Thoracic aorta (tissue), 2 donors: ENCODE results near the gene PSD2. TPM values are rescaled to one million over a fixed set of nuclear protein-coding genes. Genes with fewer than 3 reads are reported as not detected.

Source experiments
- ATAC-seq: fragments of 150-250 bp; one replicate; pipeline ENCODE4 v1.8.0; 2017; ENCODE audit warnings: low read depth; ENCODE audit not compliant: insufficient number of reproducible peaks, low FRiP score
- DNase-seq: peaks from one replicate; pipeline ENCODE4 v3.0.0-alpha.2; 2020; ENCODE audit warnings: low spot score
- H3K27ac ChIP-seq, 2 donors: fragments of 200-600 bp; sonication (generic); 1 replicate in 1 of 2; 2 replicates in 1 of 2; pipeline ENCODE4 v1.5.1; 2016; ENCODE audit warnings: mild to moderate bottlenecking in 2 of 2, moderate library complexity in 2 of 2
- H3K27me3 ChIP-seq: fragments of 200-600 bp; sonication (generic); replicated peaks from 2 replicates; pipeline ENCODE4 v1.6.0; 2016; ENCODE audit warnings: mild to moderate bottlenecking; ENCODE audit not compliant: insufficient read depth
- H3K36me3 ChIP-seq: fragments of 200-600 bp; sonication (generic); one replicate; pipeline ENCODE4 v1.5.1; 2016
- H3K4me1 ChIP-seq, 2 donors: fragments of 200-600 bp; sonication (generic); 1 replicate in 1 of 2; 2 replicates in 1 of 2; pipeline versions ENCODE4 v1.5.1 to v1.6.0; 2016; ENCODE audit warnings: low read depth in 2 of 2, mild to moderate bottlenecking in 1 of 2; ENCODE audit not compliant: control insufficient read depth in 1 of 2
- H3K4me3 ChIP-seq: fragments of 200-600 bp; sonication (generic); 2 replicates; pipeline ENCODE4 v1.5.1; 2016; ENCODE audit warnings: mild to moderate bottlenecking
- H3K9me3 ChIP-seq: fragments of 200-600 bp; sonication (generic); 2 replicates; pipeline ENCODE4 v1.5.1; 2016
- total RNA-seq, 2 donors: library from RNA; depleted of rRNA; stranded (reverse); fragments of >200 nt; gene quantifications; one replicate each; pipeline versions ENCODE4 v1.1.0 to v1.2.3, GENCODE V29; 2016
- TF ChIP-seq, protein P1 (sequence below): fragments of 200-600 bp; sonication (generic); IDR thresholded peaks from one replicate; pipeline ENCODE4 v1.5.1; 2019; ENCODE audit warnings: antibody characterized with exemption

The PSD2 gene
- total RNA-seq, 2 donors from 2014 or later, result 0.14 to 0.41 TPM

- H3K4me1 ChIP-seq, result no peaks in the 10 kb centered on the region
- DNase-seq (no peak), ATAC-seq (no peak)
- H3K36me3 ChIP-seq, result no peaks in the 10 kb centered on the region
- no peak overlapping the region for H3K4me3 ChIP-seq
- H3K27ac ChIP-seq, result no peak overlapping the region
- H3K27me3 ChIP-seq, result no peaks in the 10 kb centered on the region
- H3K9me3 ChIP-seq, result no peaks in the 10 kb centered on the region
- TF ChIP-seq, protein P1, sequence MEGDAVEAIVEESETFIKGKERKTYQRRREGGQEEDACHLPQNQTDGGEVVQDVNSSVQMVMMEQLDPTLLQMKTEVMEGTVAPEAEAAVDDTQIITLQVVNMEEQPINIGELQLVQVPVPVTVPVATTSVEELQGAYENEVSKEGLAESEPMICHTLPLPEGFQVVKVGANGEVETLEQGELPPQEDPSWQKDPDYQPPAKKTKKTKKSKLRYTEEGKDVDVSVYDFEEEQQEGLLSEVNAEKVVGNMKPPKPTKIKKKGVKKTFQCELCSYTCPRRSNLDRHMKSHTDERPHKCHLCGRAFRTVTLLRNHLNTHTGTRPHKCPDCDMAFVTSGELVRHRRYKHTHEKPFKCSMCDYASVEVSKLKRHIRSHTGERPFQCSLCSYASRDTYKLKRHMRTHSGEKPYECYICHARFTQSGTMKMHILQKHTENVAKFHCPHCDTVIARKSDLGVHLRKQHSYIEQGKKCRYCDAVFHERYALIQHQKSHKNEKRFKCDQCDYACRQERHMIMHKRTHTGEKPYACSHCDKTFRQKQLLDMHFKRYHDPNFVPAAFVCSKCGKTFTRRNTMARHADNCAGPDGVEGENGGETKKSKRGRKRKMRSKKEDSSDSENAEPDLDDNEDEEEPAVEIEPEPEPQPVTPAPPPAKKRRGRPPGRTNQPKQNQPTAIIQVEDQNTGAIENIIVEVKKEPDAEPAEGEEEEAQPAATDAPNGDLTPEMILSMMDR, result no peak
These were observed 44.3 kb downstream of the PSD2 start for GRCh38 chr5:139839918-139840317.

DNA sequence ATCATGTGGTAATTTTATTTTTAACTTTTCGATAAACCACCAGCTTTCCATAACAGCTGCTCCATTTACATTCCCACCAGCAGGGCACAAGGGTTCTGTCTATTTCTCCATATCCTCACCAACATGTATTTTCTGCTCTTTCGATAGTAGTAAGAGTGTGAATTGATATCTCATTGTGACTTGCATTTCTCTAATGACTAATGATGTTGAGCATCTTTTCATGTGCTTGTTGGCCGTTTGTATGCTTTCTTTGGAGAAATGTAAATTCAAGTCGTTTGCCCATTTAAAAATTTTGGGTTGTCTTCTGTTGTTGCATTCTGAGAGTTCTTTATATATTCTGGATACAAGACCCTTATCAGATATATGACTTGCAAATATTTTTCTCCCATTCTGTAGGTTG is 45.9 kb downstream of the PSD2 start:
- no peak overlapping the region for H3K4me3 ChIP-seq

DNA sequence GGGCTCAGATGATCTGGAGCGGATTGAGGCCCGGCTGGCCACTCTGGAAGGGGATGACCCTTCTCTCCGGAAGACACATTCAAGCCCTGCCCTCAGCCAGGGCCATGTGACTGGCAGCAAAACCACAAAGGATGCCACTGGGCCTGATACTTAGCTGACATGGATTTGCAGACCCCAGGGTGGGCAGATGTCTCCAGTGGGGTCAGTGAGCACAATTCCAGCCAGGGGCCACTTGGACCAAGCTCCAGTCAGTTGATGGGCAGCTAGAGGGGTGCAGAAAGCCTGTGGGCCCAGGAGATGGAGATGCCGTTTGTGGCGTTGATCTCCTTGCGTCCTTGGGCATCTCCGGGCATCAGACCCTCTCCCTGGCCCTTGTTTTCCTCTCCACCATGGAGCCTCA is 46.7 kb downstream of the PSD2 start:
- no peak for ATAC-seq

More for the DNA sequence above, 45.9 kb downstream of the PSD2 start:
- no peaks in the 10 kb centered on the region for H3K36me3 ChIP-seq
- ATAC-seq (no peak), DNase-seq (no peak)
- no peak overlapping the region for H3K27ac ChIP-seq
- H3K4me1 ChIP-seq, result no peaks in the 10 kb centered on the region
- H3K27me3 ChIP-seq, result no peaks in the 10 kb centered on the region
- TF ChIP-seq, protein P1, result no peak
- H3K9me3 ChIP-seq, result no peaks in the 10 kb centered on the region

DNA sequence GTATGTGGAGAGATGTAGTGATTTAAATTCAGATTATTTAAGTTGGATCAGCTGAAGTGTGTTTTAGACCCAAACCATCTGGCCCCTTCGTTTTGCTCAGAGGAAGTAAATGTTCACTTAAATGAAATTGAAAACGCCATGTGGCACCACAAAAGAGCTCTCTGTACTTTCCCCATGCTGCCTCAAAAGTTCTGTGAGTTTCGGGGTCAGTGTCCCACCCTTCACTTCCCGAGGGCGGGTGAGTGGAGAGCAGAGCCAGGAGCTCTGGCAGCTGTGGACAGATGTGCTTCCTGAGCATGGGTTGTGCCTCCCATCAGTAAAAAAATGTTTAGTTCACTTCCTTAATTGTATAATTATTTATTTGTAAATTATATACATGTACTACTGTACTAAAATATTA is 48.4 kb downstream of the PSD2 start:
- Histone ChIP-seq H3K27ac (no peak overlapping the region), H3K4me3 (no peak overlapping the region), H3K9me3 (no peaks in the 10 kb centered on the region), H3K36me3 (no peaks in the 10 kb centered on the region), H3K4me1 (no peaks in the 10 kb centered on the region), H3K27me3 (no peaks in the 10 kb centered on the region)
- TF ChIP-seq, protein P1, result no peak
- ATAC-seq, result no peak
- no peak for DNase-seq

More for the DNA sequence above, 46.7 kb downstream of the PSD2 start:
- Histone ChIP-seq H3K27ac (no peak overlapping the region), H3K36me3 (no peaks in the 10 kb centered on the region), H3K27me3 (no peaks in the 10 kb centered on the region), H3K4me3 (no peak overlapping the region), H3K9me3 (no peaks in the 10 kb centered on the region), H3K4me1 (no peaks in the 10 kb centered on the region)
- no peak for DNase-seq
- TF ChIP-seq, protein P1, result no peak

DNA sequence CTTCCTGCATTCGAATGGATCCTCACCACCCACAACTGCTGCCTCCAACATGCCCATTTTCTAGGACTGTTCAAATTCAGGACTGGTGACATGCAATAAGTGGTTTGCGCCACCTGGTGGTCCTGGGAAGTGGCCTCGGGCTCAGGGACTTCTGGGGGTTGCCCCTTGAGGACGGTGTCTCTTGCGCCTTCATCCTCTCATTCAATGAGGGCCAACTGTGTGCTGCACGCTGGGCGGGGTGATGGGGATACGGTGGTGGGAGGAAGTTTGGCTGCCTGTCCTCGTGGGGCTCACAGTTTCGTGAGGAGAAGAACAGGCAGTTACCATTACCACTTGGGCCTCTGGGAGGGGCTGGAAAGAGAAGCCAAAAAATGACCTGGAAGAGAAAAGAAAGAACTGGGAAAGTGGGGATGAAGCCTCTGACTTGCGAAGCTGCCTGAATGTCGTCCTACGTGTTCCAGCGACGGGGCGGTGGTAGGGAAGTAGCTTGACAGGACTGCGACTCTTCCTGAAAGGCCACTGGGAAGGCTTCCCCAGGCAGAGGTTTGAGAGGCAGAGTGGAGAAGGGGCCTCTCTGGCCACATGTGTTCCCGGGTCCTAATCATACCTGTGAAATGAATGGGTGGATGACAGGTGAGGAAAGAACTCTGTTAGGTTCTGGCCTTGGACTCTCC is 49.0 kb downstream of the PSD2 start:
- DNase-seq (peak; percentile 34), ATAC-seq (no peak)
- H3K4me1 ChIP-seq, result no peaks in the 10 kb centered on the region
- no peaks in the 10 kb centered on the region for H3K27me3 ChIP-seq
- TF ChIP-seq, protein P1, result peak; percentile 78
- H3K9me3 ChIP-seq, result no peaks in the 10 kb centered on the region
- no peak overlapping the region for H3K27ac ChIP-seq
- no peaks in the 10 kb centered on the region for H3K36me3 ChIP-seq
- no peak overlapping the region for H3K4me3 ChIP-seq
